ENCODE data around the gene DDX49.

Gene DDX49, protein sequence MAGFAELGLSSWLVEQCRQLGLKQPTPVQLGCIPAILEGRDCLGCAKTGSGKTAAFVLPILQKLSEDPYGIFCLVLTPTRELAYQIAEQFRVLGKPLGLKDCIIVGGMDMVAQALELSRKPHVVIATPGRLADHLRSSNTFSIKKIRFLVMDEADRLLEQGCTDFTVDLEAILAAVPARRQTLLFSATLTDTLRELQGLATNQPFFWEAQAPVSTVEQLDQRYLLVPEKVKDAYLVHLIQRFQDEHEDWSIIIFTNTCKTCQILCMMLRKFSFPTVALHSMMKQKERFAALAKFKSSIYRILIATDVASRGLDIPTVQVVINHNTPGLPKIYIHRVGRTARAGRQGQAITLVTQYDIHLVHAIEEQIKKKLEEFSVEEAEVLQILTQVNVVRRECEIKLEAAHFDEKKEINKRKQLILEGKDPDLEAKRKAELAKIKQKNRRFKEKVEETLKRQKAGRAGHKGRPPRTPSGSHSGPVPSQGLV

DNA sequence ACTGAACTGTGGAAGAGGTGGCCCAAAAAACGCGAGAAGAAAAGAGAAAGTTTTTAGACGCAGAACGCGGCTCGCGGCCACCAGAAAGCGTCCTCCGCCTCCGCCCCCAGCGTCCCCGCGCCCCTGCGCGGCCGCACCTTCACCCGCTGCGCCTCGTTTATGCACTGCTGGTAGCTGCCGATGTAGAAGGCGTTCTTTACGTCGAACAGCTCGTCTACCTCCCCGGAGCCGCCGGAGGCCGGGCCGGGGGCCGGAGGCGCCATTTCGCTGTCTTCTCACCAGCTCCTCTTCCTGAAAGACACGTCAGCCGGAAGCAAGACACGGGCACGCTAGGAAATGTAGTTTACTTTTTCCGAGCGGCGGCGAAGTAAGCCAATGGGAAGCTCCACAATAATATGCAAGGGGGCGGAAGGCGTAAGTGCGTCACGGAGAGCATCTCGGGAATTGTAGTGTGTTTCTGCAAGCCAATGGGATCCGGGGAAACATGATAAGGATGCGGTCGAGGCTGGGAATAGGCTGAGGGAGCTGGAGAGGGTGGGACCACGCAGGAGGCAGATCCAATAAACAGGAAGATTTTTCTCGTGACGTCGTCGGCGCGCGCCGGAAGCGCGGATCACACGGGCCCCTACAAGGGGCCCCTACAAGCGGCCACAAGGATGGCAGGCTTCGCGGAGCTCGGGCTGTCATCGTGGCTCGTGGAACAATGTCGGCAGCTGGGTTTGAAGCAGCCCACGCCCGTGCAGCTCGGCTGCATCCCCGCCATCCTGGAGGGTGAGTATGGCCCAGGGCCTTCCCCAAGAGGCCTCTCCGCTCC lies at the start of gene DDX49, which contains the start of gene COPE:
Gene DDX49, plus strand, starts transcription at position 630 of the 814 bp plus-strand sequence. Its CDS starts 27 bp downstream, at position 657.
Gene COPE, minus strand, starts transcription at position 302 of the 814 bp plus-strand sequence. Its CDS starts 39 bp downstream, at position 263.
- Histone ChIP-seq H4K20me1 (peaks cover 19 to 85% (median 65%) of the 10 kb centered on the region in 11 experiments; a peak in 21 of 22 replicates), H3K4me3 (peak within 1 kb of the TSS; percentile 80 to 99 (median 92)), H3K9ac (peak within 1 kb of the TSS; percentile 92 to 96 (median 93)), H3K27ac (peak within 1 kb of the TSS; percentile 89 to 95 (median 93)), H3K27me3 (no peaks in the 10 kb centered on the region), H3K9me3 (replicated peaks in 1 of 11) (no peaks in the 10 kb centered on the region), H3K4me1 (peaks cover 49 to 58% (median 52%) of the 10 kb centered on the region in 10 experiments), H3K4me2 (peak within 1 kb of the TSS; percentile 90 to 99 (median 98)), H3K36me3 (peaks cover 40 to 64% (median 49%) of the 10 kb centered on the region in 11 experiments)
- TF ChIP-seq Cebpa-rat (IDR thresholded peaks at IDR 0.05) = no peak

DNA sequence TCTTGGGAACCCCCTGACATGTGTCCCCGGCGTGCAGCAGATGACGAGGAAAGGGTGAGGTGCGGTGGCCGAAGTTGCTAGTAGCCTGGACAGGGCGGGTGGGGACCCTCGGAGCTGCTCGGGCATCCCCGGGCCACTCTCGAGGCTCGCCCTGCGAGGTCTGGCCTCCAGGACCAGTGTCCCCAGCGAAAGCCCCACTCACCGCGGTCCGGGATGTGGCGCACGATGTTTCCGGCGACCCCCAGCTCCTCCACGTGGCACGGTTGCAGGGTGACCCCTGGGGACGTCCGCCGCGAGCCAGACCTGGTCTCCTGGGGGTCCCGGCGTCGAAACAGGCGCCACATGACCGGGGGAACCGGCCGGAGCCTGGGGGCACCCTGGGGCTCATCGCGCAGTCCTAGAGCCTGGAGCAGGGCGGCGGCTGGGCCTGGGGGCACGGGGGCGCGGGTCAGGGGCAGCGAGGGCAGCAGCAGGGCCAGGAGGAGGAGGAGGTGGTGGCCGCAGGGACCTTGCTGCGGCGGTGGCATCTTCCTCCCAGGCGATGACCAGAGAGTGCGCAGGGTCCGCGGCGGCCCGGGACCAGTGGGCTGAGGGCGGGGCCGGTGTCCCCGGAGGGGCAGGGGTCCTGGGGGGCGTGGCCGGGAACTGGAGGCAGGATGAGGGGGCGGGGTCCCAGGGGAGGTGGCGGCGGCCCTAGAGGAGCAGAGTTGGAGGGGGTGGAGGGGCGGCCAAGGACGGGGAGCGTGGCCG lies 49.6 kb upstream of the DDX49 start:
- H3K4me3 ChIP-seq = peak overlapping the region in 9 of 10 experiments; percentile 28 to 50 (median 41); a peak in 13 of 20 replicates
- peaks cover 47 to 70% (median 58%) of the 10 kb centered on the region in 11 experiments; a peak in 21 of 22 replicates for H4K20me1 ChIP-seq
- H3K9me3 ChIP-seq (replicated peaks in 1 of 11) = peaks cover 0 to 7% (median 2%) of the 10 kb centered on the region in 11 experiments; a peak in 6 of 22 replicates
- peaks cover 38 to 46% (median 39%) of the 10 kb centered on the region in 11 experiments for H3K36me3 ChIP-seq
- H3K27ac ChIP-seq = peak overlapping the region in 3 of 11 experiments; percentile 15 to 30 (median 25); a peak in 3 of 22 replicates
- H3K27me3 ChIP-seq = peaks cover 0 to 6% (median 0%) of the 10 kb centered on the region in 11 experiments; a peak in 1 of 22 replicates
- H3K4me1 ChIP-seq = peaks cover 14 to 36% (median 28%) of the 10 kb centered on the region in 10 experiments
- H3K4me2 ChIP-seq = peak overlapping the region; percentile 80 to 97 (median 94)
- no peak for TF ChIP-seq Cebpa-rat (IDR thresholded peaks at IDR 0.05)
- peak overlapping the region; percentile 3 to 73 (median 56); a peak in 16 of 22 replicates for H3K9ac ChIP-seq

DNA sequence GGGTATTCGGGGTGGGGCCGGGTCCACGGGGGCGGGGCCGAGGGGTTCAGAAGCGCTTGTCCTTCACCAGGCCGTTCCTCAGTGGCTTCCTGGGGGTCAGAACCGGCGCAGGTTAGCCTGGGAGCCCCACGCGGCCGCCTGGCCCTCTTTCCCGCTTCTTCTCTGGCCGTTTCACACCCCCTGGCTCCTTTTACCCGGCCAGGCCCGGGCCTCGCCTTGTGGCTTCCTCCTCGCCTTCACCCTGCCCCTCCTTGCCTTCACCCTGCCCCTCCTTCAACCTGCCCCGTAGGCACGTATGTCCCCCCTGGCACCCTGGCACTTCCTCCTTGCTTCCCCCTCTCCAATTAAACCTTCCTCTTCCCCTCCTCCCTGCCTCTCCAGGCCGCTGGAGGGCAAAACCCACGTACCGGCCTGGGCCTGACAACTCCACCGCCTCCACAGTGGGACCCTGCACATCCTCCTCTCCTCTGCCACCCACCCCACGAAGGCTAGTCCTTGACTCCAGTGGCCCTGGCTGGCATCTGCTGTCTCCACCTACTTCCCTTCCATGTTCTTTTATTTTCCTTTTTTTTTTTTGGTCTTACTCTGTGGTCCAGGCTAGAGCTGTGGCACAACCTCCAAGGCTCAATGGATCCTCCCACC lies 48.9 kb upstream of the DDX49 start:
- Histone ChIP-seq H3K27me3 (peaks cover 0 to 6% (median 0%) of the 10 kb centered on the region in 11 experiments; a peak in 1 of 22 replicates), H3K4me2 (peak overlapping the region; percentile 78 to 97 (median 94)), H3K4me3 (peak overlapping the region in 1 of 10 experiments; percentile 45; a peak in 1 of 20 replicates), H3K9ac (peak overlapping the region in 6 of 11 experiments; percentile 8 to 73 (median 64); a peak in 6 of 22 replicates), H3K9me3 (replicated peaks in 1 of 11) (peaks cover 0 to 13% (median 9%) of the 10 kb centered on the region in 11 experiments; a peak in 10 of 22 replicates), H3K36me3 (peaks cover 31 to 39% (median 33%) of the 10 kb centered on the region in 11 experiments), H3K4me1 (peaks cover 14 to 36% (median 29%) of the 10 kb centered on the region in 10 experiments), H3K27ac (peak overlapping the region in 4 of 11 experiments; percentile 19 to 36 (median 29); a peak in 5 of 22 replicates), H4K20me1 (peaks cover 40 to 63% (median 53%) of the 10 kb centered on the region in 11 experiments; a peak in 21 of 22 replicates)
- no peak for TF ChIP-seq Cebpa-rat (IDR thresholded peaks at IDR 0.05)

DNA sequence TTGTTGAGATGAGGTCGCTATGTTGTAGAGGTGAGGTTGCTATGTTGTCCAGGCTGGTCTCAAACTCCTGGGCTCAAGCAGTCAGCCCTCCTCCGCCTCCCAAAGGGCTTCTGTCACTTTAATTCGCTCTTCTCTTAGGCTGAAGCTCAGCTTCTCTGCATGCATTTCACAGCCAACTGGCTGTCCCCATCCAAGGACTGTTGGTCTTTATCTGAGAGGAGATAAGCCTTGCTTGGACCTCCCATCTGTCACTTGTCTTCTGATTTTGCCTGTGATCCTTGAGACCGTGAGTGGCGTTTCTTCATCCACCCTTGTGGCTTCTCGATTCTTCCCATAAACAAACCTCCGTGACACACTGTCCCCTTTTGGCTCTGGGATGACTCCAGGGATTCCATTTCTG lies 48.0 kb upstream of the DDX49 start:
- TF ChIP-seq Cebpa-rat (IDR thresholded peaks at IDR 0.05) = no peak
- no peak overlapping the region for H3K9ac ChIP-seq
- H3K27me3 ChIP-seq = peaks cover 0 to 6% (median 0%) of the 10 kb centered on the region in 11 experiments; a peak in 1 of 22 replicates
- H4K20me1 ChIP-seq = peaks cover 31 to 54% (median 44%) of the 10 kb centered on the region in 11 experiments; a peak in 21 of 22 replicates
- H3K4me3 ChIP-seq = no peak overlapping the region
- H3K4me2 ChIP-seq = peak overlapping the region in 8 of 11 experiments; percentile 10 to 97 (median 94); a peak in 13 of 22 replicates
- peaks cover under 1 to 22% (median 18%) of the 10 kb centered on the region in 11 experiments; a peak in 21 of 22 replicates for H3K9me3 ChIP-seq (replicated peaks in 1 of 11)
- H3K4me1 ChIP-seq = peaks cover 14 to 34% (median 28%) of the 10 kb centered on the region in 10 experiments
- H3K27ac ChIP-seq = no peak overlapping the region
- peaks cover 22 to 32% (median 25%) of the 10 kb centered on the region in 11 experiments for H3K36me3 ChIP-seq

DNA sequence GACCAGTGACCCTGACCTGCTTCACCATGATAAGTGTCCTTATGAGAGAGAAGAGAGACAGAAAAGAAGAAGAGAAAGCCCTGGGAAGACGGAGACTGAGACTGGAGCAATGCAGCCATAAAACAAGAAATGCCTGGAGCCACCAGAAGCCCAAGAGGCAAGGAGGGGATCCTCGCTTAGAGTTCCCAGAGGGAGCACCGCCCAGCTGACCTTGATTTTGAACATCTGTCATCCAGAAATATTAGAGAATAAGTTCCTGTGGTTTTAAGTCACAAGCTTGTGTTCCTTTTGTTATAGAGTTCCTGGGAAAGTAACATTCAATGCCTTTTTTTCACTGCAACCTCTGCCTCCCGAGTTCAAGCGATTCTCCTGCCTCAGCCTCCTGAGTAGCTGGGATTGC lies 43.8 kb upstream of the DDX49 start:
- no peaks in the 10 kb centered on the region for H3K27me3 ChIP-seq
- TF ChIP-seq Cebpa-rat (IDR thresholded peaks at IDR 0.05) = no peak
- H3K9ac ChIP-seq = no peak overlapping the region
- peaks cover 9 to 31% (median 28%) of the 10 kb centered on the region in 11 experiments for H3K9me3 ChIP-seq (replicated peaks in 1 of 11)
- H4K20me1 ChIP-seq = peaks cover 0 to 16% (median 11%) of the 10 kb centered on the region in 11 experiments; a peak in 8 of 22 replicates
- H3K4me3 ChIP-seq = no peak overlapping the region
- H3K27ac ChIP-seq = no peak overlapping the region
- H3K4me1 ChIP-seq = peaks cover 3 to 21% (median 16%) of the 10 kb centered on the region in 10 experiments; a peak in 19 of 20 replicates
- peaks cover 0 to 12% (median 0%) of the 10 kb centered on the region in 11 experiments; a peak in 6 of 22 replicates for H3K36me3 ChIP-seq
- no peak overlapping the region for H3K4me2 ChIP-seq

DNA sequence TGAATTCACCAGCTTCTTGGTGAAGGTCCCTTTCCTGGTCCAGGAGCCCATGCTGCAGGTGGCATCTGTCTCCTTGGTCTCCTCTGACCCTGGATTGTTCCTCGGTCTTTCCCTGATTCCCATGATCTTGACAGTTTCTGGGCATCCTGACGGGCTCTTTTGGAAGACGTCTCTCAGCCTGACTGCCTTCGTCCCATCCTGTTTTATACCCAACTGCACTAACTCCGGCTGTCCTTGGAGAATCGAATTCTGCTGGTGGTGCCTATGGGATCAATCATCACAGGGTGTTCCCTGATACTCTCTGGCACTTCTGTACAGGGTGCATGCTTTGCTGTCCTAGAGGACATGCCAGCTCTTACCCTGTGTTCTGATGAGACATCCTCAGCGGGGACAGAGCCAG lies 42.6 kb upstream of the DDX49 start:
- Histone ChIP-seq H3K4me3 (no peak overlapping the region), H3K27me3 (no peaks in the 10 kb centered on the region), H3K4me2 (no peak overlapping the region), H3K36me3 (peaks cover 0 to 12% (median 0%) of the 10 kb centered on the region in 11 experiments; a peak in 6 of 22 replicates), H3K9ac (no peak overlapping the region), H4K20me1 (peaks cover 0 to 5% (median 0%) of the 10 kb centered on the region in 11 experiments; a peak in 5 of 22 replicates), H3K4me1 (peaks cover 0 to 9% (median 5%) of the 10 kb centered on the region in 10 experiments; a peak in 11 of 20 replicates), H3K27ac (no peak overlapping the region), H3K9me3 (replicated peaks in 1 of 11) (peaks cover 9 to 31% (median 28%) of the 10 kb centered on the region in 11 experiments)
- no peak for TF ChIP-seq Cebpa-rat (IDR thresholded peaks at IDR 0.05)
